T1000 (cell line): ENCODE measurements around the gene RAD18.

Experiments
- DNase-seq: peaks from one replicate; lab custom pipeline; 2025; ENCODE audit warnings: mixed read lengths; lab: John Stamatoyannopoulos, UW

RAD18 gene

GRCh38 chr3:8895829-8896228 is 67.4 kb downstream of the RAD18 start:
- no peak for DNase-seq

GRCh38 chr3:8893001-8893400 is 70.3 kb downstream of the RAD18 start:
- no peak for DNase-seq

- no peak for DNase-seq
Observed at GRCh38 chr3:8891774-8892173, 71.5 kb downstream of the RAD18 start.

DNA sequence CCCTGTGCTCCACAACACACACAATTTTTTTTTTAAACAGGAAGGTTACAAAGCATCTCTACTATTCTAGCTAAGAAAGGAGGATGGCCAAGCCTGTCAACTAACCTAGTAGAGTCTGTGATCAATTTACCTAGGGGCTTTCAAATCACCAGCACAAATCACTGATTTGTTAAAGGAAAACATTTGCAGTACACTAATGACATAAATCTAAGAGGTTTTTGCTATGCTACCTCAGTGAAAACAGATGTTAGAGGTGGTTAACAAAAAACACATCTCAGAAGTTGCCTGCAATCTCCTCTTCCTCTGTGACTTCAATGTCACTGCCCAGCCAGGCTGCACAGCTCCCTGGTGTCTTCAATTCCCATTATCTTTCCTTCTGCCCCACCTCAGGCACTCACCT is 72.0 kb downstream of the RAD18 start:
- no peak for DNase-seq

GRCh38 chr3:8888301-8888915 is 74.9 kb downstream of the RAD18 start:
- no peak for DNase-seq

DNA sequence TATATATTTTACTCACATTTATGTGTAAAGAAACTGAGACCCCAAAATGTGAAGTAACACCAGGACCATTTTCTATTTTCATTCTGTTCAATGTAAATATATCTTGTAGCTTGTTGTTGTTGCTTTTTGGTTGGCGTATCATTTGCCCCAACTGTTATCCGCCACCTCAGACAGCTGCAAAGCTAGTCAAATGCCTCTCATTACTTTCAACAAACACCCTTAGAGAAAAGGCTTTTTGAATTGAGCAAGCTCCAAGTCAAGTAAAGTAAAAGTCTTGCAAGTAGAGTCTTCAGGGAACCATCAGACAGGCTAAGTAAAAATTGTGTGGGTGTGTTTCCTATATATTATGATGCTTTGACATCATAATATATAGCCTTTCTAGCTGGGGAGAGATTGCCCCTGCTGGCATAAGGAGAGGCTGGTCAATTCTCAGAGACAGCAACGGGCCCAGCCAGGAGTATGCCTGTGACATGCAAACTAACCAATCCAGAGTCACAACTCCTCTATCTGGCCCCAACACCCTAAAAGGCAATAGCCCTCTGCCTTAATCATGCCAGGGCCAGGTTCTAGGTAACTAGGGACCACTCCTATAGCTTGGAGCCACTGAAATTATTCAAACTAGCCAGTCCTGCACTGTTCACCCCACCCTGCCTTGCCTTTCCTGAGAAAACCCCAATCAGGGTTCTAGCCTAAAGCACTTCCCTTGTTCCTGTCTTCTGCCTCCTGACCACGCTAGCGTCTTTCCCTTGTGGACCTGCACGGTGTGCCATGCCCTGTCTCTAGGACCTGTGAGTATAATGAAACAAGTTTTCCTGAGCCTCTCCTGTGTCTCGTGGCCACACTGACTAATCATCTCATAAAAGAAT is 75.6 kb downstream of the RAD18 start:
- no peak for DNase-seq

- no peak for DNase-seq
Observed at GRCh38 chr3:8886546-8886945, 76.7 kb downstream of the RAD18 start.

DNA sequence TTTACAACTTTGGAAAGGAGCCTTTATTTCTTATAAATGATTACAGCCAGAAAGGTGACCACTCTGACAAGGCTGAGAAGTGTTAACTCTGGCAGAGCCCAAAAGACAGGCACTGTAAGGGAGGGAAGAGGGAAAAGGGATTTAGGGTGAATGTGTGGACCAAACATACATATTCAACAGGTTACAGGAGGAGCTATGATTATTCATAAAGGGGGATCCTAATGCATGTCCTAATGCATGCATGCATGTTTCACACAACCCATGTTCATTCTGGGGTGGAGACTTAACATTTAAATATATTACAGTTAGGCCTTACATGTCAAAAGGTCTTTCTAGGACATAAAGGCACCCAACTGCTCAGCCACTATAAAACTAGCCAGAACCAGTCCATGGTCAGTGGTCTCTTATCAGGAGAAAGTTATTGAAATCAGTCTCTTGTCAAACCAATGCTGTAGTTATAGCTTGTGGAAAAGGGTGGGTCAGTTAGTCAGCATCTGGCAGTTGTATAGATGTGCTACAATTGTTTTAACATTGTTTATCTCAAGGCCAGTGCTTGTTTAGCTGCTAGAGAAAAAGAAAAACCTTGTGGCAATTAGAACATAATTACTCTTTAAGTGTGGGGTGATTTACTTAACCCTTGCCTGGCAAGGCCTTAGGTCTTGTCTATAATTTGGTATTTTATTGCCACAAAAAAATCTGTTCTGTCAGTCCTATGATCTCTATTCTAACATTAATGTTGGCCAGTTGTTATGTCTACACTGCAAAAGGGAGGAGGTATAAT is 77.5 kb downstream of the RAD18 start:
- no peak for DNase-seq

DNA sequence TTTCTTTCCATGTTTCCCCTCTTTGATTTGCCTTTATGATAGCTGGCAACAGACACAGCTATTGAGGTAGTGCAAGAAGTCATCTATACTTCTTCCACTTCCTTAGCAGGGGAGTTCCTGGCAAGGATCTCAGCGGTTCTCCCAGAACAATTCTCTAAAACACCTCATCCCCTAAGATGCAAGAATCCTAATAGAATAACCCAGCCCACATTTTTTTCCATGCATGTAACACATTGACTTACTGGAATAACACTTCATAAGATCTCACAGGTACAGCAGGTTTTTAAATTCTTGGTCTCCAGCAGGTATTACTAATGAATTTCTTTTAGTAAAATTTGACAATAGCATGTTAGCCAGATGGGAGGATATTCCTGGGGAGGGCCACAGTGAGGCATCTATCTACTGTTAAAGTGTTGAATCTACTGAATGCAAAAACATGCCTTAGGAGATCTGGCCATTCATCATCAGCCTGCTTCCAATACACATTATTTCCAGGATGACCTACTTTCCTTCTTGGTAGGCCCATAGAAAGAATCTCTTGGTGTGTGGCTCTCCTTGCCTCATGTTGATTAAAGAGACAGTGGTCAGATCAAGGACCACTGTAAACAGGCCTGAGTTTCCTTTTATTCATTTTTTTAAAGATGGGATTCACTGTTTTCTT is 78.5 kb downstream of the RAD18 start:
- DNase-seq, result no peak

DNA sequence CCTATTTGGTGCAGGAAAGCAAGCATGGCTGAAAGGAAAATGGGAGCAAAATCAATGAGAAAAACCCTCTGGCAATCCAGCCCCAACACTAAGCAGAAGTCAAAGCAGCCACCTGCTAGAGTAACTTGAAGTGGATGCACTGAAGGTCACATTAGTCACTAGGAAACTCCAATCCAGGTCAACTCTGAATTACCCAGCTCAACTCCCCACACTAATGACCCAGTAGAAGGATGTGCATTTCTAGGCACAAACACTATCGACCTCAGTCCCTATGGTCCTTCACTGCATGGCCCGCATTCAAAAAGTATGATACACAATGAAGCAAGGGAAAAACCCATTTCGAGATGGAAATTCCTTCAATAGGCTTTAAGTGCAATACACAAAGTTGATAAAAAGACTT is 80.6 kb downstream of the RAD18 start:
- no peak for DNase-seq

DNA sequence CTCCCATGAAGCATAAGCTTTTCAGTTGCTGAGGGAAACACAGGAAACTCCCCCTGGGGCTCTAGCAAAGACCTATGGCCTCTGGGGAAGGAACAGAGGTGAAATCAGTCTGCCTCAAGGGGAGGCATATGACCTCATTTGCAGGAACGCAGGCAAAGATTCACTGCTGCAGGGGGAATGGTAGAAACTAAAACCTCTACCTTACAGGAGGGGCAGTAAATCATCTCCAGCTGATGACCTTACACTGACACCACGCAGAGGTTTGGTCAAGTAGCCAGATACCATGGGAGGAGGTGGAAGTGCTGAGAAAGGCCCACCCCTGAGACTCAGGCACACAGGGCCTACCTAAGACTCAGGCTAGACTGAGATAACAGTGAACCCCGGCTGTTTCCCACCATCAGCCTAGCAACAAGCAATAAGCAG is 81.1 kb downstream of the RAD18 start:
- no peak for DNase-seq

- DNase-seq, result no peak
Observed at GRCh38 chr3:8879347-8879944, 83.8 kb downstream of the RAD18 start.

- no peak for DNase-seq
Observed at GRCh38 chr3:8875836-8876235, 87.4 kb downstream of the RAD18 start.

DNA sequence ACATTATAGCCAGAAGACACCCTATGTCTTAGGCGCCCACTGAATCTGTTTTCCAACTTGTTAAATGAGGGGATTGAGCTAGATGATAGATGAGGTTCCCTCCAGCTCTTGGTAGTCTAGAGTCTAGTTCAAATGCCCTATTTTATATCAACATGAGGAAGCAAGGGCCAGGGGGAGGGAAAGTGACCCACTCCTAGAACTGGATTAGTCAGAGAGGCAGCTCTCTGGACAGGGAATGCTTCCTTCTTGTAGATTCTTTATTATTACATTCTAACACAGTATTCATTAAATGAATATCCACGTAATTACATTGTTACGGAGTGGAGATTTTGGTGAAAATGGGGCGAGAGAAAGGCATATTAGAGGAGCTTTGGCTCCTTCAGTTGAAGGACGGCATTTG is 89.5 kb downstream of the RAD18 start:
- DNase-seq, result no peak

DNA sequence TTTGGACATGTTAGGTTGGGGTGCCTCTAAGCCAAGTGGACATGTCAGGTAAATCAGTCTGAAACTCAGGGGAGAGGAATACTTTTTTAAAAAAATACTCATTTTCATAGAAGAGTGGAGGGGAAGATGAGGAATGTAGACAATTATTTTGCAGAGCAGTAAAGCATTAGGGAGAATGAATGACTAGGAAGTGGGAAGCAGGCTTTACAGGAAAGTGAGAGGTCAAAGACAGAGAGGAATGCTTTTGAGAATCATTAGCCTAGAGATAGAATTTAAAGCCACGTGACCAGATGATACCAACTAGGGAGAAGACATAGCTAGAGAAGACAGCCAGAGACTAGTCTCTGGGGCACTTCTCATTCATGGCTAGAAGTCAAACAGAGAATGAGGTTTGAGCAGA is 91.0 kb downstream of the RAD18 start:
- DNase-seq, result no peak

- DNase-seq, result no peak
Observed at GRCh38 chr3:8871306-8871705, 92.0 kb downstream of the RAD18 start.

- no peak for DNase-seq
Observed at GRCh38 chr3:8870134-8870533, 93.1 kb downstream of the RAD18 start.

GRCh38 chr3:8869613-8870012 is 93.7 kb downstream of the RAD18 start:
- DNase-seq, result peak; percentile 69

GRCh38 chr3:8868996-8869395 is 94.3 kb downstream of the RAD18 start:
- DNase-seq, result no peak

GRCh38 chr3:8867646-8868045 is 95.6 kb downstream of the RAD18 start:
- no peak for DNase-seq

DNA sequence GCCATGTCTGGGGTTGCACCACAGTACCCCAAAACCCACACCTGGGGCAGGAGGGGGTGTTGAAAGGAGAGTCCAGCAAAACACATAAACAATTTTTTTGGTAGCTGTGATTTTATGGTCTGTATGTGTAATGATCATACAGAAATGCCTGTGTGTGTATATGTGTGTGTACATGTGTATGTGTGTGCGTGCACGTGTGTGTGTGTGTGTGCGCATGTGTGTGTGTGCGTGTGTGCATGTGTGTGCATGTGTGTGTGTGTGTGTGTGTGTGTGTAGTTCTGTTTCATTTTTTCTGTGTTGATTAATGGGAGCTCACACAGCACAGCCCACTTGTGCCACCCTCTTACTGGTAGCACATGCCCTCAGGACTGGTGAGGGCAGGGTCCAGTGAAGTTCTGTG is 97.6 kb downstream of the RAD18 start:
- DNase-seq, result no peak
